Memory B cell (primary cell): Measurements from ENCODE around the gene NRF1.
A peak's percentile ranks its signal among the peaks of the same experiment; 100 is the strongest.

ENCODE experiments used
- ATAC-seq: fragments of 150-1000 bp; cut with Tn5 transposase; 2 replicates; pipeline ENCODE4 v1.10.0; 2021; ENCODE audit warnings: low read depth, mild to moderate bottlenecking, moderate library complexity
- DNase-seq, 2 donors: peaks; one replicate each; pipeline ENCODE4 v3.0.0; 2022; ENCODE audit warnings: low spot score in 2 of 2
- H3K27ac Mint-ChIP-seq: one replicate; pipeline ENCODE4 v1.8.0; 2022; ENCODE audit warnings: mild to moderate bottlenecking, moderate library complexity, mixed read lengths
- H3K27me3 Mint-ChIP-seq: one replicate; pipeline ENCODE4 v1.8.0; 2022; ENCODE audit warnings: mixed read lengths
- H3K36me3 Mint-ChIP-seq: one replicate; pipeline ENCODE4 v1.8.0; 2022; ENCODE audit warnings: mild to moderate bottlenecking, mixed read lengths
- H3K4me1 Mint-ChIP-seq: one replicate; pipeline ENCODE4 v1.8.0; 2022; ENCODE audit warnings: mixed read lengths
- H3K4me3 Mint-ChIP-seq: one replicate; pipeline ENCODE4 v1.8.0; 2022; ENCODE audit warnings: mild to moderate bottlenecking, moderate library complexity, mixed read lengths
- H3K9me3 Mint-ChIP-seq: one replicate; pipeline ENCODE4 v1.8.0; 2022; ENCODE audit warnings: mixed read lengths

NRF1 gene

GRCh38 chr7:129774359-129774758 is 162.8 kb downstream of the NRF1 start:
- Mint-ChIP-seq H3K27me3 (peaks cover 5% of the 10 kb centered on the region), H3K9me3 (no peaks in the 10 kb centered on the region), H3K4me3 (no peak overlapping the region), H3K27ac (no peak overlapping the region), H3K4me1 (peaks cover 4% of the 10 kb centered on the region), H3K36me3 (no peaks in the 10 kb centered on the region)
- ATAC-seq (no peak), DNase-seq (no peak)

GRCh38 chr7:129774871-129775694 is 163.6 kb downstream of the NRF1 start:
- Mint-ChIP-seq H3K27ac (no peak overlapping the region), H3K27me3 (peaks cover 5% of the 10 kb centered on the region), H3K9me3 (no peaks in the 10 kb centered on the region), H3K4me3 (no peak overlapping the region), H3K4me1 (peaks cover 4% of the 10 kb centered on the region), H3K36me3 (no peaks in the 10 kb centered on the region)
- DNase-seq = no peak
- no peak for ATAC-seq

DNA sequence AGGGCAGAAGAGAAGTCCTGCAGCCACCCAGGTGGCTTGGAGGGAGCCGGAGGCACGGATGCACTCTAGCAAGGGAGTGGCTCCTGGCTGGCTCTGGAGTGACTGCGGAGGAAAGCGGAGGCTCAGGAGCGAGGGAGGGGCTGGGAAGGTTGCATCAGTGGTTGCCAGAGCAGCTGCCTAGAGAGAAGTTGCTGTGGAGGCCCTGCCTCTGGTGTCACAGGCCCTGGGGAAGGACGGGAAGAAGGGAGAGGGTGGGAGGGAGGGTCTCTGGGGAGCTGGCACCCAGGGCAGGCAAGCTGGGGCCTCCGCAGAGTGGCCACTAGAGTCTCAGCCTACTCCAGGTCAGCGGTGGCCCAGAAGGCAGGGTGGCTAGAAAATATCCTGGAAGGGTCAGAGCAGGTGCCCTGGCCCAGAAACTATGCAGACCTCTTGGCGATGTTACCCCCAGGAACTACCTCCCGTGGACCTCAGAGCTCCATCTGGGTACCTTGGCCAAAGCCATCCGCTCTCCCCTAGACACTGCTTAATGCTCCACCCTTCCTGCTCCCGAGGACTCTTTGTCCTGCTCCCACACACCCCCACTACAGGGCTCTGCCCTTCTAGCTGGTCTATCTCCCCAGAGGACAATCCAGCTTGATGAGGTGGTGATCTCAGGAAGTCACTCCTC is 164.3 kb downstream of the NRF1 start:
- Mint-ChIP-seq H3K27ac (no peak overlapping the region), H3K36me3 (no peaks in the 10 kb centered on the region), H3K4me3 (no peak overlapping the region), H3K9me3 (no peaks in the 10 kb centered on the region), H3K27me3 (peaks cover 5% of the 10 kb centered on the region), H3K4me1 (peaks cover 4% of the 10 kb centered on the region)
- DNase-seq (no peak), ATAC-seq (no peak)

GRCh38 chr7:129776362-129776722 is 164.8 kb downstream of the NRF1 start:
- H3K27ac Mint-ChIP-seq = no peak overlapping the region
- no peaks in the 10 kb centered on the region for H3K36me3 Mint-ChIP-seq
- DNase-seq (no peak), ATAC-seq (no peak)
- H3K4me3 Mint-ChIP-seq = no peak overlapping the region
- no peaks in the 10 kb centered on the region for H3K9me3 Mint-ChIP-seq
- H3K4me1 Mint-ChIP-seq = peaks cover 8% of the 10 kb centered on the region
- peaks cover 9% of the 10 kb centered on the region for H3K27me3 Mint-ChIP-seq

GRCh38 chr7:129777195-129777844 is 165.8 kb downstream of the NRF1 start:
- H3K9me3 Mint-ChIP-seq = no peaks in the 10 kb centered on the region

DNA sequence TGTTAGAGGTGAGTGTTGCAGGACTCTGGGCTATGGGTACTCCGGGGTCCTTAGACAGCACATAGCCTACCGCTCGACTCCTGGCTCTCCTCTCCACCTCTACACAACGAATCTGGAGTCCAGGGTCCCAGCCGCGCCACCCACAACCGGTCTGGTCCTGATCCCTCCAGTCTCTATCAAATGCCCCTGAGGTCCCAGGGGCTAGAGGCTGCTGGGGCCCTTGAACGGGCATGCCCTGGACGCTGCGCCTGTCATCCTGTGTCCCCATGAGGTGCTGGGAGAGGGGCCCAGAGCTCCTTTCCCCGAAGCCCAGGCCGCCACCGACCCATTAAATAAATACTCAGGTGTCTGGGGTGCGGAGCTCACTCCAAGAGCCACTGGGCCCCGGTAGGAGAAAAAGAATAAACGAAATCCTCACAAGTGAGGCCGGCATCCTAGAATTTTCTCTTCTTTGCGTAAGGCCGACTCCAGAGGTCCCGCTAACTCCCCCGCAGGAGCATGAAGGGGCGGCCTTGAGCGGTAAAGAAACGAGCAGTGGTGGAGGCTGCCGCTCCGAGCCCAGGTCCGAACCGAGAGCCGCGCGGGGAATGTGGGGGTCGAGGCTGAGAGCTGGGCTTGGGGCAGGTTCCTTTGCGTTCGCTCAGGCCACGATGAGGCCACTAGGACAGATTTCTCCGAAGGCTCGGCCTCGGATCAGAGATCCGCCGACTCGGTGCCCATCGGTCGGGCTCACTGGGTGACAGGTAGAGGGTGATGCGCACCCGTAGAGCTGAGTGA is 166.7 kb downstream of the NRF1 start:
- peaks cover 22% of the 10 kb centered on the region for H3K4me1 Mint-ChIP-seq
- no peaks in the 10 kb centered on the region for H3K36me3 Mint-ChIP-seq
- H3K9me3 Mint-ChIP-seq = no peaks in the 10 kb centered on the region
- H3K4me3 Mint-ChIP-seq = peak overlapping the region; percentile 69
- peaks cover 20% of the 10 kb centered on the region for H3K27me3 Mint-ChIP-seq
- peak in 1 of 2 donors; percentile 39 for DNase-seq
- no peak overlapping the region for H3K27ac Mint-ChIP-seq
- ATAC-seq = no peak

More at GRCh38 chr7:129777195-129777844, 165.8 kb downstream of the NRF1 start:
- Mint-ChIP-seq H3K4me1 (peaks cover 16% of the 10 kb centered on the region), H3K27ac (no peak overlapping the region), H3K36me3 (no peaks in the 10 kb centered on the region), H3K27me3 (peaks cover 14% of the 10 kb centered on the region), H3K4me3 (no peak overlapping the region)
- no peak for DNase-seq
- ATAC-seq = no peak

DNA sequence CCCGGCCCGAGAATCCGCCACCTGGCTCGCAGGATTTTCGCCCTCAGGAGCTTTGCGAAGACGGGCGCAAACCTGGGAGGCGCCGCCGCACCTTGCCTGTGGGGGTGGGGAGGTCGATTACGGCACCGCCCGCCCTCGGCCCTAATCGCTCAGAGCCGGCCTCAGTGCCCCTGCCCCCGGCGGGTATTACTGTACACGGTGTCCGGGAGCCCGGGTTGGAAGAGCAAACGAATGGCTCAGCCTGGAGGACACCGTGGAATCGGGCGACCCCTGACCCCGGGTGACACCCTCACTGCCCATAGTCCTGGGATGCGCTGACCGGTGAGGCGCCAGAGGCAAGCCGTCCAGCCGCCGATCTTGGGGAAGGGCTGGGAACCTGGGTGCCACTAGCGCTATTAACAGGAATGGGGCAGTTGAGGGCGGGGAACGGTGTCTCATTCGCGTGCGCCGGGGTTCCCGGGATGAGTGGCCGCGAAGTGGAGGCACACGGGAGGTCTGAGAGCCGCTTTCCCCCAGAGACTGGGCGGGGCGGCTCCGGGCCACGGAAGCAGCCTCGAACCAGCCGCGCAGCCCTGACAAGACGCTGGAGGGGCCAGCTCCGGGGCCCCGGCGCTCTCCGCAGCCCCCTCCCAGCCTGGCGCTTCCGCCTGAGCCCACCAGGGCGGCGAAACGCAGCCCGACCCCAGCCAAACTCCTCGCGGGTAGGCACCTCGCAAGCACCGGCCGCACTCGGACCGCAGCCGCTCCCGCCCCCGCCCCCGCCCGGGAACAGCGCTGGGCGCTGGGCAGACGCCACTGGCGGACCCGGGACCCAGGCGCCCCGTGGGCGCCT is 167.5 kb downstream of the NRF1 start:
- Mint-ChIP-seq H3K27me3 (peaks cover 20% of the 10 kb centered on the region), H3K4me1 (peaks cover 24% of the 10 kb centered on the region), H3K27ac (no peak overlapping the region), H3K4me3 (peak overlapping the region; percentile 69), H3K9me3 (no peaks in the 10 kb centered on the region), H3K36me3 (no peaks in the 10 kb centered on the region)
- peak in 1 of 2 donors; percentile 35 for DNase-seq
- peak; percentile 2 for ATAC-seq

DNA sequence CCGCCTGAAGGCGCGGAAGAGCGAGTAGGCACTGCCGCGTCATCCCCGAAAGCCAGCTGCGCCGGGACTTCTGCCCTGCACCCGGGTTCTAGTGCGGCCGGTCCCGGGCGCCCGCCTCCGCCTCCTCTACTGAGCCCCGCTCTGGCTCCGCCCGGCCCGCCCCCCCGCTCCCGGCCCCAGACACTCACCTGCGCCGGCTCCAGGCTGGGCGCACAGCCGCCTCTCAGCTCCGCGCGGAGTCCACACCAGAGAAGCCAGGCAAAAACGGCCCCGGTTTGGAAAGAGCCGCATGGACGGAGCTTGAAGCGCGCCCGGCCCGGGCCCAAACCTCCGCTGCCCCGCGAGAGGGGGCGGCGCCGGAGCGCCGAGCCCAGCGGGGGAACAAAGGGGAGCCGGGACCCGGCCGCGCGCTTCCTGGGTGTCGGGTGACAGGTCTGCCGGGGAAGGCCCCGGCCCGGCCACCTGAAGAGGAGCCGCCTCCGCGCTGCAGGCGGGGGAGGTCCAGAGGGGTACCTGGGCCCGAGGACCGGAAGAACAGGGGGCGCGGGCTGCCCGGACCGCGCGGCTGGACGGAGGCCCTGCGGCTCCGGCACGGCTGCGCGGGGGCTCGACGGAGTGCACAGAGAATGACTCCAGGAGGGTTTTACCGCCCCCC is 168.2 kb downstream of the NRF1 start:
- ATAC-seq (peak; percentile 46), DNase-seq (peak; percentile 18 to 54)
- H3K27ac Mint-ChIP-seq = no peak overlapping the region
- no peaks in the 10 kb centered on the region for H3K9me3 Mint-ChIP-seq
- peak overlapping the region; percentile 49 for H3K4me3 Mint-ChIP-seq
- H3K4me1 Mint-ChIP-seq = peaks cover 24% of the 10 kb centered on the region
- H3K27me3 Mint-ChIP-seq = peaks cover 20% of the 10 kb centered on the region
- no peaks in the 10 kb centered on the region for H3K36me3 Mint-ChIP-seq

- Mint-ChIP-seq H3K9me3 (no peaks in the 10 kb centered on the region), H3K27me3 (peaks cover 22% of the 10 kb centered on the region), H3K4me1 (peaks cover 27% of the 10 kb centered on the region), H3K4me3 (peak overlapping the region; percentile 86), H3K27ac (no peak overlapping the region), H3K36me3 (no peaks in the 10 kb centered on the region)
- ATAC-seq = peak; percentile 67
- DNase-seq = peak; percentile 29 to 51
These were observed 168.9 kb downstream of the NRF1 start for GRCh38 chr7:129780257-129780973.

DNA sequence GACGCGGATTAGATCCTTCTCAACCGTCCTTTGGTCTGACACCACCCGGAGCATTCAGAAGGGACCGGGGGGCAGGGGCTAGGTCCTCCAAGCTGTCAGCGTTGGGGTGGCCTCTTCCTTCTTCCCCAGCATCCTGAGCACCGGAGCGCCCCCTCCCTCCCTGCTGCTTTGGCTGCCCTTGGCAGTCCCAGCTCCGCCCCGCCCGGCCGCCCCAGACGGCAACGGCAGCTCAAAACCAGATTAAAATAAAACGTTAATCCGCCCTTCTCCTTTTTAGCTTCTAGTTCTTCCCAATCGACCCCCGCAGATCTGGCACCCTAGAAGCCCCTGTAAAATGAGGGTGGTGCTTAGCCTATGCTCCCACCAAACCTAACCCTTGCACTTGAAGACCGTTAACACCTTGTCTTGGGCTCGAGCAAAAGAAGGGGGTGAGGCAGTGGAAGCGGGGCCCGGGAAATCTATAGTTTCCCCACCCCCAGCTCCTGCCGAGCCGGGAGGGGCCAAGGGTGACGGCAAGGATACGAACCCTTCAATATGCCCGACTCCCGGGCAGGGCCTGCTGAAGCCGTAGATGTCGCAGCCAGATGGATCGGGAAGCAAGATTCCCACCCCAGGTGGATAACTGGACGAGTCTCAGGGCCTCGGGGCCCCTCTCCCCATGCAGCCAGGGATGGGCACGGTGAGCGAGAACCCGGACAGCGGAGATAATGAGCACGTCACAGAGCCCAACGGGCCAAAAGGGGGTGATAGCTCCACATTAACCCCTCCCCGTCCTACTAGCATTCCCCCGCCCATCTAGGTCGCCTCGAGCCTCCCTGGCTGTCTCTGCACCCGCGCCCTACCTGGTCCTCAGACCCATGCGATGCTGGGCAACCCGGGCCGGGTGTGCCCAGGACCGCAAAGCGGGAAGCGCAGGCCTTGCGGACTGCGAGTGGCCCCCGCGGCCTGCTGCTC is 169.7 kb downstream of the NRF1 start:
- peaks cover 31% of the 10 kb centered on the region for H3K4me1 Mint-ChIP-seq
- ATAC-seq = no peak
- H3K27ac Mint-ChIP-seq = peak overlapping the region; percentile 40

GRCh38 chr7:129781928-129782817 is 170.7 kb downstream of the NRF1 start:
- peaks cover 31% of the 10 kb centered on the region for H3K4me1 Mint-ChIP-seq
- H3K27me3 Mint-ChIP-seq = peaks cover 25% of the 10 kb centered on the region
- H3K9me3 Mint-ChIP-seq = no peaks in the 10 kb centered on the region
- no peaks in the 10 kb centered on the region for H3K36me3 Mint-ChIP-seq
- H3K4me3 Mint-ChIP-seq = peak overlapping the region; percentile 86
- peak overlapping the region; percentile 17 for H3K27ac Mint-ChIP-seq
- DNase-seq (no peak), ATAC-seq (no peak)

More for the DNA sequence above, 169.7 kb downstream of the NRF1 start:
- no peaks in the 10 kb centered on the region for H3K9me3 Mint-ChIP-seq
- peaks cover 25% of the 10 kb centered on the region for H3K27me3 Mint-ChIP-seq
- no peaks in the 10 kb centered on the region for H3K36me3 Mint-ChIP-seq
- peak overlapping the region; percentile 86 for H3K4me3 Mint-ChIP-seq
- peak; percentile 23 to 41 for DNase-seq
